Measurements from ENCODE around the gene MICAL2. TPM values are rescaled to one million over a fixed set of nuclear protein-coding genes. Genes with fewer than 3 reads are reported as not detected.

Gene MICAL2
- total and polyA plus RNA-seq, 10 of the 15 experiments (the other 5 are each of a cell fraction or from before 2014, with no cell fraction given): 0.90 to 5.6 (median 2.4) TPM

GRCh38 chr11:12281571-12282478 is 171.4 kb downstream of the MICAL2 start:
- RAD21 ChIA-PET (ENCODE audit: unreplicated experiment): interaction anchor here (0.6 to 4.6 kb wide), 18 partner anchors 11 to 494 kb away, joined by 3 to 59 read pairs (median 3); no protein-coding TSS in a partner anchor
- no TSS peak for BruUV-seq (replicated peaks)
- Histone ChIP-seq H3K4me1 (ENCODE audit: control insufficient read depth, insufficient read depth, low read length) (no peaks in the 10 kb centered on the region), H3K4me2 (ENCODE audit: control insufficient read depth, insufficient read depth) (no peak overlapping the region), H3K27ac (ENCODE audit: control insufficient read depth, insufficient read depth) (no peak overlapping the region), H2AFZ (ENCODE audit: control insufficient read depth, low read depth, low read length) (no peak overlapping the region), H3K27me3 (replicated peaks in 1 of 2; ENCODE audit: control insufficient read depth in 2 of 2, insufficient read depth in 2 of 2, low read length in 1 of 2) (no peaks in the 10 kb centered on the region; a peak in 1 of 4 replicates), H3K9me3 (replicated peaks; ENCODE audit: control insufficient read depth, insufficient read depth, low read length) (no peaks in the 10 kb centered on the region), H3K9ac (ENCODE audit: control insufficient read depth, insufficient read depth, low read length) (no peak overlapping the region), H4K20me1 (ENCODE audit: control insufficient read depth, insufficient read depth) (no peaks in the 10 kb centered on the region), H3K36me3 (ENCODE audit: control insufficient read depth in 2 of 2, insufficient read depth in 2 of 2, low read length in 1 of 2) (no peaks in the 10 kb centered on the region), H3K4me3 (no peak overlapping the region), H3K79me2 (ENCODE audit: control insufficient read depth, insufficient read depth, low read length) (no peaks in the 10 kb centered on the region)
- POLR2A ChIA-PET: interaction anchor here (0.5 kb wide), 1 partner anchor 872 kb away, joined by 4 read pairs; no protein-coding TSS in a partner anchor
- in situ Hi-C loops (cut with MboI): loop anchor here (5.0 to 25.0 kb wide), 2 partner anchors 235 to 495 kb away; no protein-coding TSS in a partner anchor
- DNase-seq (ENCODE audit: low read depth, low spot score) (peak; percentile 21), FAIRE-seq (peak; percentile 93), ATAC-seq (peak; percentile 89)
- CTCF ChIA-PET: interaction anchor here (0.5 to 16.7 kb wide), 37 partner anchors 9 to 926 kb away, joined by 3 to 214 read pairs (median 4); no protein-coding TSS in a partner anchor
- SMC1A ChIA-PET (ENCODE audit: uncharacterized antibody, unreplicated experiment): interaction anchor here (0.6 to 3.6 kb wide), 18 partner anchors 16 to 271 kb away, joined by 3 to 43 read pairs (median 4); no protein-coding TSS in a partner anchor
- WGBS (ENCODE audit: insufficient coverage, insufficient replicate concordance, low lambda C conversion rate, missing lambda C conversion rate): 4% methylated on average over 12 of the region's 12 CpGs
- intact Hi-C loops (cut with micrococcal nuclease; ENCODE audit: unreplicated experiment): loop anchor here (1.0 to 5.0 kb wide), 3 partner anchors 45 to 235 kb away; no protein-coding TSS in a partner anchor
- TF ChIP-seq YBX1 (IDR thresholded peaks at IDR 0.05): no peak
- TF ChIP-seq ATF7 (IDR thresholded peaks at IDR 0.05; ENCODE audit: low read depth): no peak
- TF ChIP-seq SIX5 (IDR thresholded peaks at IDR 0.05; ENCODE audit: low read depth, low read length, severe bottlenecking): no peak
- TF ChIP-seq YY1 (IDR thresholded peaks at IDR 0.05; ENCODE audit: low read depth, low read length): peak; percentile 79
- no peak for TF ChIP-seq MLLT1 (IDR thresholded peaks at IDR 0.05)
- no peak for TF ChIP-seq BMI1 (IDR thresholded peaks at IDR 0.05; ENCODE audit: borderline replicate concordance)
- no peak for TF ChIP-seq PBX3 (IDR thresholded peaks at IDR 0.05; ENCODE audit: insufficient replicate concordance, low read depth, low read length)
- TF ChIP-seq TCF12 (IDR thresholded peaks at IDR 0.05; ENCODE audit: low read depth, low read length): 0 out of 2 replicates have a peak, but pooled peaks have one; percentile 7
- no peak for TF ChIP-seq MTA3 (IDR thresholded peaks at IDR 0.05; ENCODE audit: borderline replicate concordance, low read length)
- no peak for TF ChIP-seq HSF1 (IDR thresholded peaks at IDR 0.05; ENCODE audit: low read depth, low read length)
- 0 out of 2 replicates have a peak, but pooled peaks have one; percentile 39 for TF ChIP-seq IRF4 (IDR thresholded peaks at IDR 0.05; ENCODE audit: low read depth, low read length)
- TF ChIP-seq CTCF (IDR thresholded peaks at IDR 0.05 in 2 of 3, conservative IDR thresholded peaks at IDR 0.05 in 1 of 3; ENCODE audit: control insufficient read depth in 2 of 3, extremely low read depth in 1 of 3, insufficient read depth in 1 of 3, low read depth in 3 of 3, low read length in 3 of 3): peak; percentile 87 to 95 (median 93)
- peak; percentile 98 for TF ChIP-seq SMC3 (IDR thresholded peaks at IDR 0.05; ENCODE audit: borderline replicate concordance, low read length)
- TF ChIP-seq FOXM1 (IDR thresholded peaks at IDR 0.05; ENCODE audit: low read depth, low read length): peak; percentile 44; the same call in 1 of the 2 replicates
- 0 out of 3 replicates have a peak, but pooled peaks have one; percentile 20 for TF ChIP-seq POU2F2 (IDR thresholded peaks at IDR 0.05; ENCODE audit: borderline replicate concordance, low read depth, low read length)
- no peak for TF ChIP-seq SMARCA5 (IDR thresholded peaks at IDR 0.05)
